ENCODE results near the gene RAB36. TPM values are rescaled to one million over a fixed set of nuclear protein-coding genes. Genes with fewer than 3 reads are reported as not detected.

RAB36 gene
- polyA plus RNA-seq, 1 experiment: 10.1 TPM

- ChIA-PET POLR2A (no interaction called here), CTCF (no interaction called here)
- DNase-seq (ENCODE audit: low read depth): no peak
- no peaks in the 10 kb centered on the region for H3K27me3 ChIP-seq (ENCODE audit: control insufficient read depth, insufficient read depth, low read length)
- TF ChIP-seq, protein P1, sequence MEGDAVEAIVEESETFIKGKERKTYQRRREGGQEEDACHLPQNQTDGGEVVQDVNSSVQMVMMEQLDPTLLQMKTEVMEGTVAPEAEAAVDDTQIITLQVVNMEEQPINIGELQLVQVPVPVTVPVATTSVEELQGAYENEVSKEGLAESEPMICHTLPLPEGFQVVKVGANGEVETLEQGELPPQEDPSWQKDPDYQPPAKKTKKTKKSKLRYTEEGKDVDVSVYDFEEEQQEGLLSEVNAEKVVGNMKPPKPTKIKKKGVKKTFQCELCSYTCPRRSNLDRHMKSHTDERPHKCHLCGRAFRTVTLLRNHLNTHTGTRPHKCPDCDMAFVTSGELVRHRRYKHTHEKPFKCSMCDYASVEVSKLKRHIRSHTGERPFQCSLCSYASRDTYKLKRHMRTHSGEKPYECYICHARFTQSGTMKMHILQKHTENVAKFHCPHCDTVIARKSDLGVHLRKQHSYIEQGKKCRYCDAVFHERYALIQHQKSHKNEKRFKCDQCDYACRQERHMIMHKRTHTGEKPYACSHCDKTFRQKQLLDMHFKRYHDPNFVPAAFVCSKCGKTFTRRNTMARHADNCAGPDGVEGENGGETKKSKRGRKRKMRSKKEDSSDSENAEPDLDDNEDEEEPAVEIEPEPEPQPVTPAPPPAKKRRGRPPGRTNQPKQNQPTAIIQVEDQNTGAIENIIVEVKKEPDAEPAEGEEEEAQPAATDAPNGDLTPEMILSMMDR (IDR thresholded peaks at IDR 0.05; ENCODE audit: insufficient read depth, low read depth, low read length): no peak
- no peak overlapping the region for H3K4me3 ChIP-seq (ENCODE audit: low read depth, low read length)
- peaks cover 10% of the 10 kb centered on the region for H3K36me3 ChIP-seq (ENCODE audit: control insufficient read depth, insufficient read depth, low read length)
Observed at GRCh38 chr22:23098718-23099530, 46.4 kb upstream of the RAB36 start.

DNA sequence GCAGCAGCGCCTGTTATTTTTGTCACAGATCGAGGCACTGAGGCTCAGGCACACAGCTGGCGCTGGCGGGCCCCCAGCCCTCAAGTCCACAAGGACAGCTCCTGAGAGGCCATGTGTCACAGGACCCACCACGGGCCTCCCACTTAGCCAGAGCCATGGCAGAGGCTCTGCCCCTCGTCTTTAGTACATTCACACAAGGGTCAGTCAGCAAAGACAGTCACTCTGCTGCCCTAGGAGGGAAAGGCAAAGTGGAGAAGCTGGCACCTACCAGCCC is 45.8 kb upstream of the RAB36 start:
- ChIA-PET CTCF (interaction anchor here (0.7 kb wide), 1 partner anchor 10 kb away, joined by 4 read pairs; no protein-coding TSS in a partner anchor), POLR2A (no interaction called here)
- Histone ChIP-seq H3K27me3 (ENCODE audit: control insufficient read depth, insufficient read depth, low read length) (no peaks in the 10 kb centered on the region), H3K4me3 (ENCODE audit: low read depth, low read length) (no peak overlapping the region), H3K36me3 (ENCODE audit: control insufficient read depth, insufficient read depth, low read length) (peaks cover 10% of the 10 kb centered on the region)
- TF ChIP-seq, protein P1 (IDR thresholded peaks at IDR 0.05; ENCODE audit: insufficient read depth, low read depth, low read length): no peak
- DNase-seq (ENCODE audit: low read depth): no peak

GRCh38 chr22:23100124-23100801 is 45.0 kb upstream of the RAB36 start:
- Histone ChIP-seq H3K27me3 (ENCODE audit: control insufficient read depth, insufficient read depth, low read length) (no peaks in the 10 kb centered on the region), H3K36me3 (ENCODE audit: control insufficient read depth, insufficient read depth, low read length) (peaks cover 9% of the 10 kb centered on the region), H3K4me3 (ENCODE audit: low read depth, low read length) (no peak overlapping the region)
- POLR2A ChIA-PET: no interaction called here
- no peak for DNase-seq (ENCODE audit: low read depth)
- TF ChIP-seq, protein P1 (IDR thresholded peaks at IDR 0.05; ENCODE audit: insufficient read depth, low read depth, low read length): no peak
- CTCF ChIA-PET: interaction anchor here (0.7 to 2.0 kb wide), 4 partner anchors 9 to 141 kb away, joined by 3 to 4 read pairs (median 4); no protein-coding TSS in a partner anchor

GRCh38 chr22:23101524-23101923 is 43.8 kb upstream of the RAB36 start:
- ChIA-PET CTCF (interaction anchor here (0.8 to 2.0 kb wide), 3 partner anchors 8 to 144 kb away, joined by 3 to 4 read pairs (median 3); no protein-coding TSS in a partner anchor), POLR2A (no interaction called here)
- Histone ChIP-seq H3K27me3 (ENCODE audit: control insufficient read depth, insufficient read depth, low read length) (no peaks in the 10 kb centered on the region), H3K36me3 (ENCODE audit: control insufficient read depth, insufficient read depth, low read length) (peaks cover 3% of the 10 kb centered on the region; the same call in 1 of the 2 replicates), H3K4me3 (ENCODE audit: low read depth, low read length) (no peak overlapping the region)
- TF ChIP-seq, protein P1 (IDR thresholded peaks at IDR 0.05; ENCODE audit: insufficient read depth, low read depth, low read length): no peak
- DNase-seq (ENCODE audit: low read depth): no peak

DNA sequence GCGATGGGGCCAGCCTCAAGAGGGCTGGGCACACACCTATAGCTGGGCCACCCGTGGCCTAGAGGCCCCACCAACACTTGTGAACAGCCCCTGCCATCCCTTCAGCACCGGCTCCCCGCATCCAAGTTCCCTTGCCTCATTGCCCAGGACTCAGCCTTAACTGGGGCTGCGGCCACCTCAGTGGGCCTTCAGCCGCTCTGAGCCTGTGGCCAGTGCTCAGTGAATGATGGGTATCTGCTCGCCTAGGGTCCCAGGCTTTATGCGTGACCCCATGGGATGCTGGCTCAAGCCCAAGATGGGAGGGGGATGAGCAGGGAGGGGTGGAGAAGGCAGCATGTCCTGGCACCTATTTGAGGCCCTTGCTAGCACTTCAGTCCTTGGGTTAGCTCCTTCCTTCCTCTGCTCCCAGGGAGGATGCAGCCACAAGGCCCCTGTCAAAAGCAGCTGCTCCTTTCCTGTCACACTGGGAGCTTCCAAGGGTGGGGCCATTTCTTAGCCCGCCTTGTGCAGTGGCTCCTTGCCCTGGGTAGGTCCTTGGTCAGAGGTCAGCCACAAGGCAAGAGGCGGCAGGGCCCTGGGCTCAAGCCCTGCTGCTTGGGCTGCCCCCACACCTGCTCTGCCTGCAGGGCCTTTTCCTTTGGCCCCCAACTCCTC is 43.1 kb upstream of the RAB36 start:
- Histone ChIP-seq H3K4me3 (ENCODE audit: low read depth, low read length) (no peak overlapping the region), H3K27me3 (ENCODE audit: control insufficient read depth, insufficient read depth, low read length) (no peaks in the 10 kb centered on the region), H3K36me3 (ENCODE audit: control insufficient read depth, insufficient read depth, low read length) (peaks cover 2% of the 10 kb centered on the region; the same call in 1 of the 2 replicates)
- TF ChIP-seq, protein P1 (IDR thresholded peaks at IDR 0.05; ENCODE audit: insufficient read depth, low read depth, low read length): no peak
- no peak for DNase-seq (ENCODE audit: low read depth)
- CTCF ChIA-PET: interaction anchor here (2.0 kb wide), 1 partner anchor 143 kb away, joined by 4 read pairs; no protein-coding TSS in a partner anchor
- POLR2A ChIA-PET: no interaction called here
